ENCODE measurements around the gene VMP1. TPM values are rescaled to one million over a fixed set of nuclear protein-coding genes. Genes with fewer than 3 reads are reported as not detected.

VMP1 gene
- total and polyA plus RNA-seq, 2 donors (not counting 1 experiment from before 2014, with no cell fraction given), result 20.4 to 83.5 TPM

DNA sequence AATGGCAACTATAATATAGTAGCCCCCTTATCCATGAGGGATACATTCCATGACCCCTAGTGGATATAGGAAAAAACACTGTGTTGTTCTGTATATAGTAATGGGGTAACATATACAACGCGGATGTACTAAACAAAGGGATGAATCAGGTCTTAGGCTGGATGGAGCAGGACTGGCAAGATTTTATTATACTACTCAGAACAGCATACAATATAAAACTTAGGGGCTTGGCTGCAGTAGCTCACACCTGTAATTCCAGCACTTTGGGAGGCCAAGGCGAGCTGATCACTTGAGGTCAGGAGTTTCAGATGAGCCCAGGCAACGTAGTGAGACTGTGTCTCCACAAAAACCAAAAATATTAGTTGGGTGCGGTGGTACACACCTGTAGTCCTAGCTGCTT is 26.8 kb downstream of the VMP1 start:
- TF ChIP-seq EZH2 (IDR thresholded peaks at IDR 0.05; ENCODE audit: borderline replicate concordance, insufficient read depth, low read depth, low read length, poor library complexity, severe bottlenecking), result no peak
- TF ChIP-seq CTCF (IDR thresholded peaks at IDR 0.05), result no peak
- Histone ChIP-seq H3K36me3 (replicated peaks in 1 of 2; ENCODE audit: control extremely low read depth in 1 of 2, control insufficient read depth in 1 of 2, extremely low read depth in 1 of 2, insufficient read depth in 2 of 2, low read length in 1 of 2) (peaks cover 9 to 15% of the 10 kb centered on the region in 2 experiments), H3K9ac (ENCODE audit: low read length) (no peak overlapping the region), H3K4me2 (replicated peaks; ENCODE audit: low read depth, low read length, poor library complexity, severe bottlenecking) (no peak overlapping the region), H3K4me3 (ENCODE audit: control extremely low read depth in 1 of 5, extremely low read depth in 1 of 5, insufficient read depth in 1 of 5, low read depth in 2 of 5, low read length in 4 of 5) (no peak overlapping the region), H3K27ac (ENCODE audit: low read length in 2 of 2) (no peak overlapping the region), H3K9me3 (ENCODE audit: control extremely low read depth in 1 of 3, control insufficient read depth in 2 of 3, insufficient read depth in 1 of 3, low read length in 2 of 3) (no peaks in the 10 kb centered on the region), H4K20me1 (ENCODE audit: control insufficient read depth, insufficient read depth, low read length, poor library complexity, severe bottlenecking) (peaks cover 5% of the 10 kb centered on the region), H3K27me3 (replicated peaks in 1 of 4; ENCODE audit: control extremely low read depth in 1 of 4, control insufficient read depth in 3 of 4, insufficient read depth in 4 of 4, low read length in 3 of 4) (no peaks in the 10 kb centered on the region), H2AFZ (ENCODE audit: insufficient read depth, low read depth, low read length, poor library complexity, severe bottlenecking) (no peak overlapping the region), H3K4me1 (ENCODE audit: control insufficient read depth in 2 of 2, insufficient read depth in 2 of 2, low read length in 2 of 2) (no peaks in the 10 kb centered on the region), H3K79me2 (ENCODE audit: control insufficient read depth, insufficient read depth, low read length) (peaks cover 5% of the 10 kb centered on the region)
- ATAC-seq (ENCODE audit: low read depth) (no peak), DNase-seq (no peak)
- Mint-ChIP-seq H3K27ac (no peak overlapping the region), H3K4me1 (no peaks in the 10 kb centered on the region), H3K4me3 (no peak overlapping the region), H3K9me3 (ENCODE audit: insufficient read depth) (no peaks in the 10 kb centered on the region), H3K27me3 (no peaks in the 10 kb centered on the region)
- POLR2A ChIA-PET, result interaction anchor here (0.8 kb wide), 1 partner anchor 14 kb away, joined by 6 read pairs; no protein-coding TSS in a partner anchor
- intact Hi-C loops (cut with micrococcal nuclease), result no loop called here
- CTCF ChIA-PET, result interaction anchor here (0.7 to 1.1 kb wide), 5 partner anchors 9 to 303 kb away, joined by 3 to 5 read pairs (median 3); no protein-coding TSS in a partner anchor
- WGBS (ENCODE audit: insufficient coverage), result 100% methylated on average over 2 of the region's 5 CpGs

DNA sequence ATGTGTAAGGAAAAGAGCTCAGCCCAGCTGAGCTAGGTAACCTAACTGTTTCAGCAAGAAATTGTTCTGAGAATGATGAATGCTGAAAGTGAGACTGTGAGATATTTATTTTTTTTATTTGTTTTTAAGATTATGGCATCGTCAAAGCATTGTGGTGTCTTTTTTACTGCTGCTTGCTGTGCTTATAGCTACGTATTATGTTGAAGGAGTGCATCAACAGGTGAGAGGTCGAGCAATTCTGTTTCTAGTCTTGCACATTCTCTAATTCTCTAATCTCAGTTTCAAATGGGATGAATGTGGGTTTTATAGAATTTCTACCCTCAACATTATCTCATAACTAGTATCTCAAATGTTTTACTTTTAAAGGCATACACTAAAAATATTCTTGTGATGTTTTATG is 29.9 kb downstream of the VMP1 start:
- no peaks in the 10 kb centered on the region for H3K9me3 Mint-ChIP-seq (ENCODE audit: insufficient read depth)

More for the DNA sequence above, 29.9 kb downstream of the VMP1 start:
- intact Hi-C loops (cut with micrococcal nuclease), result no loop called here
- Histone ChIP-seq H3K9ac (ENCODE audit: low read length) (no peak overlapping the region), H3K36me3 (replicated peaks in 1 of 2; ENCODE audit: control extremely low read depth in 1 of 2, control insufficient read depth in 1 of 2, extremely low read depth in 1 of 2, insufficient read depth in 2 of 2, low read length in 1 of 2) (peaks cover 9 to 12% of the 10 kb centered on the region in 2 experiments), H3K79me2 (ENCODE audit: control insufficient read depth, insufficient read depth, low read length) (no peaks in the 10 kb centered on the region), H3K4me1 (ENCODE audit: control insufficient read depth in 2 of 2, insufficient read depth in 2 of 2, low read length in 2 of 2) (no peaks in the 10 kb centered on the region), H3K27me3 (replicated peaks in 1 of 4; ENCODE audit: control extremely low read depth in 1 of 4, control insufficient read depth in 3 of 4, insufficient read depth in 4 of 4, low read length in 3 of 4) (no peaks in the 10 kb centered on the region), H3K4me2 (replicated peaks; ENCODE audit: low read depth, low read length, poor library complexity, severe bottlenecking) (no peak overlapping the region), H4K20me1 (ENCODE audit: control insufficient read depth, insufficient read depth, low read length, poor library complexity, severe bottlenecking) (peaks cover 5% of the 10 kb centered on the region), H3K27ac (ENCODE audit: low read length in 2 of 2) (no peak overlapping the region), H2AFZ (ENCODE audit: insufficient read depth, low read depth, low read length, poor library complexity, severe bottlenecking) (no peak overlapping the region), H3K4me3 (ENCODE audit: control extremely low read depth in 1 of 5, extremely low read depth in 1 of 5, insufficient read depth in 1 of 5, low read depth in 2 of 5, low read length in 4 of 5) (no peak overlapping the region), H3K9me3 (ENCODE audit: control extremely low read depth in 1 of 3, control insufficient read depth in 2 of 3, insufficient read depth in 1 of 3, low read length in 2 of 3) (no peaks in the 10 kb centered on the region)
- H3K27me3 Mint-ChIP-seq, result no peaks in the 10 kb centered on the region
- H3K4me3 Mint-ChIP-seq, result no peak overlapping the region
- no peak for DNase-seq
- H3K27ac Mint-ChIP-seq, result no peak overlapping the region
- 100% methylated on average over 1 of the region's 3 CpGs for WGBS (ENCODE audit: insufficient coverage)
- no peak for TF ChIP-seq CTCF (IDR thresholded peaks at IDR 0.05)
- TF ChIP-seq EZH2 (IDR thresholded peaks at IDR 0.05; ENCODE audit: borderline replicate concordance, insufficient read depth, low read depth, low read length, poor library complexity, severe bottlenecking), result no peak
- no peak for ATAC-seq (ENCODE audit: low read depth)
- H3K4me1 Mint-ChIP-seq, result no peaks in the 10 kb centered on the region
- ChIA-PET CTCF (interaction anchor here (0.5 kb wide), 1 partner anchor 67 kb away, joined by 4 read pairs; no protein-coding TSS in a partner anchor), POLR2A (no interaction called here)

Measured in B cell (primary cell).